Adrenal gland (tissue), 5 donors: ENCODE data around the gene C1QTNF9.

Experiments
- CTCF ChIP-seq, 6 experiments: fragments of 450-650 bp in 4 of 6; fragments of 200-600 bp in 2 of 6; sonication (generic) in 1 of 6; IDR thresholded peaks; 1 replicate in 5 of 6; 2 replicates in 1 of 6; pipeline versions ENCODE4 v1.5.1 to v1.8.0; 2016 to 2021; ENCODE audit warnings: antibody characterized with exemption in 6 of 6, mild to moderate bottlenecking in 2 of 6, moderate library complexity in 1 of 6
- POLR2A ChIP-seq, 2 donors: fragments of 450-650 bp; IDR thresholded peaks; one replicate each; pipeline ENCODE4 v1.6.1; 2017; ENCODE audit warnings: antibody characterized with exemption in 2 of 2, mild to moderate bottlenecking in 2 of 2, moderate library complexity in 1 of 2
- donor health status: DM: no; HTN: no; CAD: no.

DNA sequence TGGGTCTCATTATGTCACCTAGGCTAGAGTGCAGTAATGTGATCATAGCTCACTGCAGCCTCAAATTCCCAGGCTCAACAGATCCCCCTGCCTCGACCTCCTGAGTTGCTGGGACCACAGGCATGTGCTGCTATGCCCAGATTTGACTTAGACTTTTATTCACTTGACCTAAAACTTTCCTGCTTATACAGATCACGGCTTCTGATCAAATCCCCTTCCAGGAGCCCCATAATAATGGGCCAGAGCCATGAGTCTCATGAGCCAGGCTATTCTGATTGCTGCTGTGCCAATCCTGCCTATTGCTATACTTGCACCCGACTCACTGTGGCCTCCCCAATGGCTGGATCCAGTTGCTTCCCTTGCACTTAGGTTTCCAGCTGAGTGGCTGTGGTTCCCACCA is 42.0 kb downstream of the C1QTNF9 start:
- no peak for TF ChIP-seq POLR2A (IDR thresholded peaks at IDR 0.05)
- TF ChIP-seq CTCF (IDR thresholded peaks at IDR 0.05), result no peak
